ENCODE measurements around the gene PAPOLG. TPM values are rescaled to one million over a fixed set of nuclear protein-coding genes. Genes with fewer than 3 reads are reported as not detected.

PAPOLG gene
- total and polyA plus RNA-seq, 2 donors (not counting 3 experiments of a cell fraction or from before 2014, with no cell fraction given): 4.2 to 14.9 TPM

DNA sequence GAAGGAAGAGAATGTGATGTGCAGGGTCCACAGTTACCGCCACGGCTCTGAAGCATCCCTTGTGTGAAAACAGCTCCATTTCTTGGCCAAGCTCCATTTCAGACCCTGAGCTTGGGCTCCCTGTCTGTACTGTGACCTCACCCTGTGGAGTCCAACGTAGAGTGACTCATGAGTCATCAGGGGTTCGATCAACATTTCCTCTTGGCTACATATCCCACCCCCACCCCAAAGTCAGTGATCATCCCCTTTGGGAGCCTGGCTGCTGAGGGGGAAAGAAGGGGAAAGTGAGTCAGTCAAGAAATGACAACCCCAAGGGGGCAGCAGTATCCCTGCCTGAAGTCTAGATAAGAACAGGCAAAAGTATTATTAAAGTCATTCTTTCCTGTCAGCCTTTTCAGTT, 62.2 kb downstream of the PAPOLG start:
- Histone ChIP-seq H3K9ac (replicated peaks; ENCODE audit: extremely low read depth, insufficient read depth, low read length) (no peak overlapping the region), H3K9me1 (replicated peaks; ENCODE audit: control insufficient read depth, extremely low read depth, insufficient read depth, low read length) (no peaks in the 10 kb centered on the region), H3K4me2 (ENCODE audit: insufficient read depth, low read length) (no peak overlapping the region), H3K27me3 (ENCODE audit: control insufficient read depth in 2 of 2, insufficient read depth in 2 of 2, low read length in 2 of 2) (peaks cover 0 to 1% of the 10 kb centered on the region in 2 experiments), H3K36me3 (ENCODE audit: control insufficient read depth in 2 of 2, extremely low read depth in 1 of 2, insufficient read depth in 2 of 2, low read length in 2 of 2) (no peaks in the 10 kb centered on the region), H2AFZ (ENCODE audit: low read depth, low read length) (no peak overlapping the region), H4K20me1 (replicated peaks; ENCODE audit: control insufficient read depth, extremely low read depth, insufficient read depth, low read length) (no peaks in the 10 kb centered on the region), H3K9me3 (replicated peaks; ENCODE audit: control insufficient read depth, insufficient read depth, low read length) (no peaks in the 10 kb centered on the region), H3K79me2 (ENCODE audit: control insufficient read depth, insufficient read depth, low read length) (no peaks in the 10 kb centered on the region), H3K4me1 (ENCODE audit: control insufficient read depth, extremely low read depth, insufficient read depth, low read length) (no peaks in the 10 kb centered on the region), H3K27ac (ENCODE audit: insufficient read depth, low read depth, low read length) (no peak overlapping the region), H3K4me3 (replicated peaks in 1 of 3; ENCODE audit: insufficient read depth in 1 of 3, low read depth in 1 of 3, low read length in 3 of 3) (no peak overlapping the region)
- no TSS peak for BruUV-seq (replicated peaks)
- CTCF ChIA-PET: interaction anchor here (0.7 to 1.8 kb wide), 12 partner anchors 9 to 181 kb away, joined by 3 to 49 read pairs (median 4); partner anchors contain the start of gene REL
- no peak for TF ChIP-seq POLR2AphosphoS5 (IDR thresholded peaks at IDR 0.05; ENCODE audit: insufficient read depth, low read depth, low read length)
- TF ChIP-seq EZH2 (IDR thresholded peaks at IDR 0.05; ENCODE audit: borderline replicate concordance, low read depth, low read length, severe bottlenecking): no peak
- TF ChIP-seq, protein P1, sequence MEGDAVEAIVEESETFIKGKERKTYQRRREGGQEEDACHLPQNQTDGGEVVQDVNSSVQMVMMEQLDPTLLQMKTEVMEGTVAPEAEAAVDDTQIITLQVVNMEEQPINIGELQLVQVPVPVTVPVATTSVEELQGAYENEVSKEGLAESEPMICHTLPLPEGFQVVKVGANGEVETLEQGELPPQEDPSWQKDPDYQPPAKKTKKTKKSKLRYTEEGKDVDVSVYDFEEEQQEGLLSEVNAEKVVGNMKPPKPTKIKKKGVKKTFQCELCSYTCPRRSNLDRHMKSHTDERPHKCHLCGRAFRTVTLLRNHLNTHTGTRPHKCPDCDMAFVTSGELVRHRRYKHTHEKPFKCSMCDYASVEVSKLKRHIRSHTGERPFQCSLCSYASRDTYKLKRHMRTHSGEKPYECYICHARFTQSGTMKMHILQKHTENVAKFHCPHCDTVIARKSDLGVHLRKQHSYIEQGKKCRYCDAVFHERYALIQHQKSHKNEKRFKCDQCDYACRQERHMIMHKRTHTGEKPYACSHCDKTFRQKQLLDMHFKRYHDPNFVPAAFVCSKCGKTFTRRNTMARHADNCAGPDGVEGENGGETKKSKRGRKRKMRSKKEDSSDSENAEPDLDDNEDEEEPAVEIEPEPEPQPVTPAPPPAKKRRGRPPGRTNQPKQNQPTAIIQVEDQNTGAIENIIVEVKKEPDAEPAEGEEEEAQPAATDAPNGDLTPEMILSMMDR (IDR thresholded peaks at IDR 0.05; ENCODE audit: extremely low read depth in 1 of 2, insufficient read depth in 1 of 2, low read depth in 1 of 2, low read length in 2 of 2): peak; percentile 16 to 25
- TF ChIP-seq MYC (IDR thresholded peaks at IDR 0.05; ENCODE audit: low read depth, low read length): no peak
- no peak for TF ChIP-seq JUN (IDR thresholded peaks at IDR 0.05; ENCODE audit: borderline replicate concordance, insufficient read depth, insufficient read length, low read depth)
- no peak for TF ChIP-seq GATA2 (IDR thresholded peaks at IDR 0.05; ENCODE audit: insufficient read depth, insufficient read length, low read depth, low read length)
- TF ChIP-seq POLR2A (IDR thresholded peaks at IDR 0.05; ENCODE audit: low read depth, low read length): no peak
- TF ChIP-seq, protein P2, sequence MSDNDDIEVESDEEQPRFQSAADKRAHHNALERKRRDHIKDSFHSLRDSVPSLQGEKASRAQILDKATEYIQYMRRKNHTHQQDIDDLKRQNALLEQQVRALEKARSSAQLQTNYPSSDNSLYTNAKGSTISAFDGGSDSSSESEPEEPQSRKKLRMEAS (IDR thresholded peaks at IDR 0.05; ENCODE audit: insufficient read depth, insufficient read length): no peak
- TF ChIP-seq FOS (IDR thresholded peaks at IDR 0.05; ENCODE audit: borderline replicate concordance, insufficient read depth, low read length): peak; percentile 46
- intact Hi-C loops (cut with micrococcal nuclease): loop anchor here (1.0 kb wide), 1 partner anchor 181 kb away; no protein-coding TSS in a partner anchor
- FAIRE-seq (peak; percentile 74), DNase-seq (ENCODE audit: low read depth, low spot score) (peak; percentile 37)
- POLR2A ChIA-PET: no interaction called here
- dilution Hi-C loops (cut with MboI; ENCODE audit: extremely low pct_ligation_motif_present, low sequenced_read_pairs): no loop called here
